ENCODE measurements around the gene EMILIN1.
"Not testable (repeated sequence)": the region's sequence is repeated elsewhere in the genome, so short reads cannot be mapped to it uniquely, and the experiment has no call there.

EMILIN1 gene

DNA sequence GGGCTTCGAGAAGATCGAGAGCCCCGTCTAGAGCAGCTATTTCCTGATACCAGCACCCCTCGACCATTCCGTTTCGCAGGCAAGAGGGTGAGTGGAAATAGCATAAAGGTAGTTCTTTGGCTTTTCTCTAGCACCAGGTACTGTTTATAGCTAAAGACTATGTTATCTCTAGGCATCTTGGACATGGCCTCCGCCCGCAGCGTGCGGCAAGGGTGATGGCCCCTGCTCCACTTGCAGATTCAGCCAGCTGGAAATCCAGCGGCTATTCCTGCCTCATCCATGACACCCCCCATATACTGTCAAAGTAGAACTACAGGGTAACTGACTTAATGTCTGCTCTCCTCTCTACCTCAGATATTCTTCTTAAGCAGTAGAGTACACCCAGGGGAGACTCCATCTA, 23.7 kb upstream of the EMILIN1 start:
- no peak for DNase-seq

DNA sequence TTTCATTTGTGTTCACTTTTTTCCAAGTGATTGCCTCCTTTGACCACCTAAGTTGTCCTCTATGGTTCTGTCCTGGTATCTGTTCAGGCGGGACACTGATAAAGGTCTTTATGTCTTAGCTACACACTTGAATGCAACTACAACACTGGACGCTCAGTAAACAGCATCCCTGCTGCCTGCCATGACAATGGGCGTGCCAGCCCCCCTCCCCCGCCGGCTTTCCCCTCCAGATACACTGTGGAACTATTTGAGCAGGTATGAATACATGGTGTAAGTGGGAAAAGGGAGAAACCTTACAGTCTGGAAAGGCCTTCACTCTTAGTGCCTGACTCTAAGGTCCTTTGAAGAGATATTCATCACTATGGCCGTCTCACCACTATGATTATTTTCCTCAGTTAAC, 21.2 kb upstream of the EMILIN1 start:
- DNase-seq, result no peak

DNA sequence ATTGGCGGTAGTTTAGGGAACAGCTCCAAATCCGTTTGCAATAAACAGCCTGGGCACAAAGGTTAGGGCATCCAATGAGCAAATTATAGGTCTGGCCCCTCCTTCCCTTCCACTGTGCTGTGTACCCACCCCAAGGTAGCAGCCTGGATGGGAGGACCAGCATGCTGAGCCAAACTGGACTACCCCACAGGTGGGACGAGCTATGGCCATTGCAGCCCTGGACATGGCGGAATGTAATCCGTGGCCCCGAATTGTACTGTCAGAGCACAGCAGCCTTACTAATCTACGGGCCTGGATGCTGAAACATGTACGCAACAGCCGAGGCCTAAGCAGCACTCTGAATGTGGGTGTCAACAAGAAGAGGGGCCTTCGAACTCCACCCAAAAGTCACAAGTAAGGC, 20.2 kb upstream of the EMILIN1 start:
- no peak for DNase-seq

DNA sequence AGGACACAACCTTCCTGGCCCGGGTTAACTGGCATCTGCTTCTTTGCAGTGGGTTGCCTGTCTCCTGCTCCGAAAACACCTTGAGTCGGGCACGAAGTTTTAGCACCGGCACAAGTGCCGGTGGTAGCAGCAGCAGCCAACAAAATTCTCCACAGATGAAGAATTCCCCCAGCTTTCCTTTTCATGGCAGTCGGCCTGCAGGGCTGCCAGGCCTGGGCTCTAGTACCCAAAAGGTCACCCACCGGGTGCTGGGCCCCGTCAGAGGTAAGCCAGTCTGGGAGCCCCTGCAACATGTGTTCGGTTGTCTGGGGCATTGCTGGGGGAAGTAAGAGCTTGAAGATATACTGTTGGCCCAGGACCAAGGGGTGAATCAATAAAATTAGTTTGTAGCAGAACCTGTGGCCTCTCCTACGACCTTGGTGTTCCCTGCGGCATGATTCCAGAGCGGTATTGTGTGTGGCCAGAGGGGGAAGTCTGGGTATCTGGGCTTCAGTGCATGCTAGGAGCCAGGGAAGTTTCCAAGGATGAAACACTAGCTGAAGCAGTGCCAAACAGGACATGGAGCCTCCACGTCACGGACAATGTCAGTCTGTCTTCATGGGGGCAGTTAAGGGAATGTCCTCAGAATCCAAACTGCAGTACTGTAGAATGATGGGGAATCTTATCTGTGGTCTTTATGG, 19.1 kb upstream of the EMILIN1 start:
- DNase-seq, result no peak

DNA sequence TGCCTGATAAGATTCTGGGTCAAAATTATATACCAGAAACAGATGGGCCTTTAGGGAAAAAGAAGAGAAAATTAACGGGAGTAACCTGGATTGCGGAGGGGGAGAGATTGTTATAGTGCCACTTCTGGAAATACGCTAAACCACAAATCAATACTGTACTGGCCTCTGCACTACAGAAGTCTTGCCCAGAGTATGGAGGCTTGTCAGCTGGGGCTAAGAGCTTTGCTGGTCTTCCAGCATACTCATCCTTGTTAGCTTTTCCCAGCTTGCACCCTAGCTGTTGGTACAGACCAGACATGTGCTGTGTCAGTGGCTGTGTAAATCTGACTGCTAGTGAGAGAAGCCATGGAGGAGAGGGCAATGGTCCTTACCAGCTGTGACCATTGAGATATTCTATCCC, 18.1 kb upstream of the EMILIN1 start:
- DNase-seq, result no peak

DNA sequence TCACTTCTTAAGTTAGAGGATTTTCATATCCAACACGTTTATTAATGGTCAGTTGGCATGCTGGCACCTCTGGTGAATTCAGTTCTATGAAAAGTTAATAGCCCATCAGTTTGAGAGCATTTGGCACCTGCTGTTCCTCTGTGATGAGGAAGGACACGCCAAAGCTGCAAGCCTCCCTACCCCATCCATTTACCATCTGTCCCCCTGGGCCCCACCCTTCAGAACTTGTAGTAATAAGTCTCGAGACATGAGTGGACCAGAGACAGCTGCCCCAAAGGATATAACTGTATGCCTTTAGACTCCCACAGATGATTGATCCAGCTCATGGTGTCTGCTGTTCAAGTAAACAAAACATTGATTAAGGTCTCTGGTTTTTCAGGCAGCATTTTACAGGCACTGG, 13.3 kb upstream of the EMILIN1 start:
- no peak for DNase-seq

DNA sequence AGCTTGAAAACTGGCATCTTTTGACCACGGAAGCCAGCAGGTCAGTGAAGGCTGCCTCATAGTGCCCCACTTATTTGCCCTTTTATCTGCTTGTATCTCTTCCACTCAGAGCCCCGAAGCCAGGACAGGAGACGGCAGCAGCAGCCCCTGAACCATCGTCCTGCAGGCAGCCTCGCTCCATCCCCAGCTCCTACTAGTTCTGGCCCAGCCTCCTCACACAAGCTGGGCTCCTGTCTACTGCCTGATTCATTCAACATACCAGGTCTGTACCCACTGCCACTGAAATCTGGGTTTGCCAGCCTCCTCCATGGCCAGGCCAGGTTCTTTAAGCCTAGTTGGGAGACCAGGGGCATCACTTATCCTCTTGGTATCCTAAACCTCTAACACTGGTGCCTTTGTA, 11.0 kb upstream of the EMILIN1 start:
- no peak for DNase-seq

DNA sequence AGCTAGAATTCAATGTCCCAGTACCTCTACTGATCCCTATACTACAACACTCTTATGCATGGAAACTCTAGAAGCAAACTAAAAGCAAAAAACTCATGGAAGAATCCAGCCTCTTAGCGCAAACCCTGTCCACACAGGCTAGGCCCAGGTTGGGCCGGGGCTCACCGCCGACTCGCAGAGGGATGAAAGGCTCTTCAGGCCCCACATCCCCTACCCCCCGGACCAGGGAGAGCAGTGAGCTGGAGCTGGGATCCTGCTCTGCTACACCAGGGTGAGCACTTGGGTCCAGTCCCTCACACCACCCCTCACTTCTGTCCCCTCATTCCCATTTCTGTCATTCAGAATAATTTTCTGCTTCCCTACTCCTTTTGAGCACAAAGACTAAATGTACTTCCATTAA, 9.0 kb upstream of the EMILIN1 start:
- DNase-seq, result no peak

DNA sequence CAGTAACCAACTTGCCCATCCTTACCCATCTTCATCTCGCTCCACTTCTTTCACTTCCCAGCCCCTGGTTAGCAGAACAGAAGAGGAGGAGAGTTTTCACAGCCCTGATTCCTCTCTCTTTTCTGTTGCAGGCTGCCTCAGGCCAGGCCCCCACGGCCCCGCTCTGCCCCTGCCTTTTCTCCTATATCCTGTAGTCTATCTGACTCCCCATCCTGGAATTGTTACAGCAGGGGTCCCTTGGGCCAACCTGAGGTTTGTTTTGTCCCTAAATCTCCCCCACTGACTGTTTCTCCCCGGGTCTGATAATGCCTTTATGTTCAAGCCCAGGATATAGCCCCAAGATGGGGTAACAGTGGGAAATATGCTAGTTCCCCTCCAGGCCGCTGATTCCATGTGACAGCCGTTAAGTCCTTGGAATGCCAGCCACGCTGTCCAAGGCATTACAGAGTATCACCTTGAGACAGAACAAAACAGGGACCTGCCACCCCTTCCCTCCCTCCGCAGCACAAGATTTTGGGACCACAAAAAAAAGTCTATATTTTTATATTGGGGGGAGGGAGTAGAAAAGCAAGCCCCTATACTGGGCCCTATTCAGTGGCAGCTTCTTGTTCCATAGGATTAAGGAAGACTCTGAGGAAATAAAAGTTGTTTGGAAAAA, 8.3 kb upstream of the EMILIN1 start:
- no peak for DNase-seq

DNA sequence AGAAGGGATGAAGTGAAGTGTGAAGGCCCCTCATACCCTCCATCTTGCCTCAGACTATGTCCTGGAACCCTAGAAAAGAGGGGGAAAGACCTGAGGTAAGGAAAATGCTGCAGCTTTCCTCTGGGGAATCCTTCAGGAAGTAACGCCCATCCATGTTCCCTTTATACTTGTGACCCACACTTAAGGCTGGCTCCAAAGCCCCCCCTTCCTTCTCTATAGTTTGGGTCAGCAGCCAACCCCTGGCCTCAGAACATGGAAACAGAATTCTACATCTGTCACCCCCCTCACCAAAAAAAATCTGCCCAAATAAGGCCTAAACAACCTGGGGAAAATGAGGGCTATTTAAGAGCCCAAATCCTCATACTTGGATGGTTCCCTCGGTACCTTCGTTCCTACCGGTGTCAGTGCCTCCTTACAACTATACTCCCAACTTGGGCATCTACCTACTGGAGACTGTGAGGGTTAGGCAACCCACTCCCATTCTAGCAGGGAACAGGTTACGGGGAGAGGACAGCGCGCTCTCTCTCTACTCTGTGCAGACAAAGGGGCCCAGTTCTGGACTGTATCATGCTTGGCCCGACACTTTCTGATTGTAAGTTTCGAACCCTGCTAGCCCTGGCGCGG, 7.7 kb upstream of the EMILIN1 start:
- DNase-seq, result no peak

DNA sequence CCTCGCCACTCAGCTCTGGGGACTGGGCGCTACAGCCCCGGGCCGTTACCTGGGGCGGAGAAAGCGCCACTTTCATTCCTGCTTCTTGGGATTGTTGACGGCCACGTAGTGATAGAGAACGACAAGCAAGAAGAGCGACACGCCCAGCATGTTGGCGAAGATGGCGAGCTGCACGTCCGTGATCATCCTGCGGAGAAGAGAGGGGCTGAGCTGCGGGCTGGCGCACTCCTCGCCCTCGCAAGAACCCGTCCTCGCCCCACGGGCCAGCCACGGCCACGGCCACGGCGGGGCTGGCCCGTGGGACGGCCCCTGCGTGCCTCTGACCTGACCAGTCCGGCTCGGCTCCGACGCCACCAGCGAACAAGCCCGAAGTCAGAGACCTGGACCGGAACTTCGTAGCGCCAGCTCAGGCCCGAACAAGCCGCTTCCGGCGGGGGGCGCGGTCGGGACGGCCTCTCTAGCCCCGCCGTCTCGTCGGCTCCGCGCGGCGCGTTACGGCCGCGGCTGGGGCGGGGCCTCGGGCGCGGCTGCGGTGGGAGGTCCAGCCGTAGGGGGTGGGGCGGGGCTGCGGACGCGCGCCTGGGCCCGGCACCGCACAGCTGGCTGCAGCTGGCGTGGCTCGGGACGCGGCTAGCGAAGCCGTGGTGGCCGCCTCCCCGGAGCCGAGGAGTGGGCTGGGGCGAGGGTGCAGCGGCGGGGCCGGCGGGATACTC, 7.0 kb upstream of the EMILIN1 start, which contains the start of gene OST4:
TSS of gene OST4 (minus strand) at position 378 of the 713 bp plus-strand sequence.
- peak; percentile 48 to 74 for DNase-seq

DNA sequence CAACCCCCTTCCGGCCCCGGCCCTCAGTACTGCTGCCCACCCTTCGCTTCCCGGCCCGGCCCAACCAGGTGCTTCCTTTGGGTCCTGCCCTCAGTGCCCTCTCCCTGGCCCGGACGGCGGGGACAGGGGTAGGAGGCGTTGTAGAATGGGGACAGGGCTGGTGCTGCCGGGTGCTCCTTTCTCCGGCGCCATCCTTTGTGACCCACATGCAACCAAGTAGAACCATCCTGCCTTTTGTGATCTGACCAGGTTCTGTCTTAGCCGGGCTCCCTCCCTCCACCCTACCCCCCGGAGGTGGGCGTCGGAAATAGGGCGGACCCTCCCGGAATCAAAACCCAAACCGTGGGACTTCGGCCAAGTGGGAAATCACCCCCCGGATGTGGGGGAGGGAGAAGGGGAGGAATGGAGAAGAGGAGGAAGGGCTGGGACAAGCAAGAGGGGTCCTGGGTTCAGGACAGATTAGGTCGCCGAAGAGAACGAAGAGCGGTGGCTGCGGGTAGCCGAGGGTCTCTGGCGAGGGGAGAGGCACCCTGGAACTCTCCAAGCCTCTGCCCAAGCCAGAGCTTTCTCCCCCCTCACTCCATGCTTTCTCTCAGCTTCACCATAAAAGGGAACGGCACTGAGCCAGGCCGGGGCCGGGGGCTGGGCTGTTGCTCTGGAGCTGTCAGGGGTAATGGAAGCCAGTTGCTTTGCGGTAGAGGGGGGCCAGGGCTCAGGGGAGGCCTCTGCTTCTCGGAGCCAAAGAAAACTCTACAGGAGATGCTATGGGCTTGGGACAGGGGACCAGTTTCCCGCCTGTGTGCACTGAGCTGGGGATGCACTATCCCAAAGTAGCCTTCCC, 6.2 kb upstream of the EMILIN1 start:
- DNase-seq, result no peak

DNA sequence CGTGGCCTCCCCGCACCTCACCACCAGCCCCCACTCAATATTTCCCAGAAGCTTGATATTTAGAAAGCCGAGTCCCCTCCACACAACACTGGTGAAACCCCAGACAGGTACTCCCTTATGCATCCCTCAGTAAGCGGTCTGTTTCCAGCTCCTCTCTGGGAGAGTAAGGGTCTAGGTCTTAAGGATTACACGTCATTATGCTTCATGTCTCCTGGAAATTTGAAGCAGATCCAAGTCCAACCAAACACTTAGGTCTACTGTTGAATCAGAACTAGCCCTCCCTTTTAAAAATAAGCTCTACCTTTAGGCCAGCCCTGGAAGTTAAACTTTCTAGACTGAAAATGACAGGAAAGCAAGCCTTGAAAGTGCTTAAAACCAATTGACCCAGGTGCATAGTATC, 5.5 kb upstream of the EMILIN1 start:
- no peak for DNase-seq

DNA sequence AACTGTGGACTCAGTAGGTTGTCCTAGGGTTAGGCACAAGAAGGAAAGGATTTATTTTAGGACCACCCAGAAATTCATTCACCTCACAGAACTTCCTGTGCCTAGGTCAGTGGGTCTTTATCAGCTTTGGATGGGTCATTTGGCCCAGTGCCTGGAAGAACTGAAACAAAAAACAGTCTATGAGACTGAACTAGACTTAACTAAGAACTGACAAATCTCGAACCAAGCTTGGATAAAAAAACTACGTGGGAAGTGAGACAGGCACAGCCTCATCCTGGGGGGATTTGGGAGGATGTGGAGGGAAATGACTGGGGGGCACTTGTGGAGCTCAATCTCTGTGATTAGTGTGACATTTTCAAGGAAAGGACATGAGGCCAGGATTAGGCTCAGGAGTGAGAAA, 4.6 kb upstream of the EMILIN1 start:
- no peak for DNase-seq

DNA sequence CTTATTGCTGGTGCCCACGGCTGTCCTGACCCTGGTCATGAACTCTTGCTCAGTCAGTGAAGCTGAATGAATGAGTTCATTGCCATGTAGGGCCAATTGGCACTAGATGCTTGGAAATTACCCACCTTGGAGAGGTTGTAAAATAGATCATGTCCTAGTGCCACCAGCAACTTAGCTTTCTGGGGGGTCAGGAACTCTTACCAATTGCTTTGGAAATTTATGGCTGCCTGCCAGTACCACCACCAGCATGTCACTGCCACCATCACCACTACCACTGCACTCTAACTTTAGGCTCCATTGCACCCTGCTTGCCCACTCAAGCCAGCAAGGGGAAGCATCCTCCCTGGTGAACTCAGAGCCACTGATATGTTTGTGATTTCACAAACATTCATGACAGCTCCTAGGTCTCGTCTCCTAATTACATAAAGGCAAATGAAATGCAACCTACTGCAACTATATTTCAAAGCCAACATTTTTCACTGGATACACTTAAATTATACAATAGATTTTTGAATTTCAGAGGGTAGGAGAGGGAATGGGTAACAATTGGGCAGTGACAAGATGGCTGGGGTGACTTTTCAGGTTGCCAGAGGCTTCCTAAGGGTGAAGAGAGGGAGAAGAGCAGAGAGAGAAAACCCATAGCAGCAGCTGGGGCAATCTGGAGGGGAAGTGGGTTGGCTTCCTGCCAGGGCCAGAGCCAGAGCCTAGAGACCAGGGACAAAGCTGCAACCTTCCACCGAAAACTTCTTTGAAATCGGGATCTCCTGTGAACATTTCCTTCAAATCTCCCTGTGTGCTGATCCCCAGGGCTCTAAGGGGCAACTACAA, 3.5 kb upstream of the EMILIN1 start:
- peak; percentile 17 to 90 for DNase-seq

DNA sequence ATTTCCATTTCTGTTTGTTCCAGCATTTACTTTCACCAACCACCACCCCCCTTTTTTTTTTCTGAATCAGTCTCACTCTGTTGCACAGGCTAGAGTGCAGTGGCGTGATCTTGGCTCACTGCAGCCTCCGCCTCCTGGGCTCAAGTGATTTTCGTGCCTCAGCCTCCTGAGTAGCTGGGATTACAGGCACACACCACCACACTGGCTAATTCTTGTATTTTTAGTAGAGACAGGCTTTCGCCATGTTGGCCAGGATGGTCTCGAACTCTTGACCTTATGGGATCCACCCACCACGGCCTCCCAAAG, 2.9 kb upstream of the EMILIN1 start:
- DNase-seq, result not testable (repeated sequence)

DNA sequence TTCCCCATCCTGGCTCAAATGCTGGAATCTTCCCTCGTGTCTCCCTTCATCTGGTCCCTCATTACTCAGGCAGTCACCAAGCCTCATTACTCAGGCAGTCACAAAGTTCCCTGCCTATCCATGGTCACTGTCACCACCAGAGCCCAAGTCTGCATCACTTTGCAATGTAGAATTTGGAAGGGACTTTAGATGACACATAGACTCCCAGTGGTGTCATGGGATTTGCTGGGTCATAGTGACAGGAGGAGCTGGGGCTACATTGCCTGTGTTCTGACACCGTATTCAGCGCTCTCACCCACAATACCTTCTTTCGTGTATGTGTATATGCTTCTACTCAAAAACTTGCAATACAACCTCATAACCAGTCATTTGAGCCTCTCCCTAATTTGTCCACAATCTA, 2.1 kb upstream of the EMILIN1 start:
- DNase-seq, result no peak

DNA sequence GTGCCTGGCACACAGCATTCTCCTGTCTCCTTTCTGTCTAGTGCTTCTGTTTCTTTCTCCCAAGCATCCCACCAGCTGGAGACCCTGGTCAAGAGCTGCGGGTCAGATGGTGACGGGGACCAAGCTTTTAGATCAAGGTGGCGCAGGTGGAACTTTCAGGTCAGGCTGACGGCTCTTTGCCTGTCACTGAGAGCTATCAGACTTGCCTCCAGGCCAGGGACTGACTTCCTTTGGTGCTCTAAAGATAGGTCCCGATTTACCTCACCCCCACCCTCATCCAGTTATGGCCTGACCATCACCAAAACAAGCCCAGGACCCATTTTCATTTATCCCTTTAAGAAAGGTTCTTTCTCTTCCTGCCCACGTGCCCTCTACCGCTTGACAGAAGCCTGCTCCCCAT, 1.2 kb upstream of the EMILIN1 start:
- DNase-seq, result no peak

DNA sequence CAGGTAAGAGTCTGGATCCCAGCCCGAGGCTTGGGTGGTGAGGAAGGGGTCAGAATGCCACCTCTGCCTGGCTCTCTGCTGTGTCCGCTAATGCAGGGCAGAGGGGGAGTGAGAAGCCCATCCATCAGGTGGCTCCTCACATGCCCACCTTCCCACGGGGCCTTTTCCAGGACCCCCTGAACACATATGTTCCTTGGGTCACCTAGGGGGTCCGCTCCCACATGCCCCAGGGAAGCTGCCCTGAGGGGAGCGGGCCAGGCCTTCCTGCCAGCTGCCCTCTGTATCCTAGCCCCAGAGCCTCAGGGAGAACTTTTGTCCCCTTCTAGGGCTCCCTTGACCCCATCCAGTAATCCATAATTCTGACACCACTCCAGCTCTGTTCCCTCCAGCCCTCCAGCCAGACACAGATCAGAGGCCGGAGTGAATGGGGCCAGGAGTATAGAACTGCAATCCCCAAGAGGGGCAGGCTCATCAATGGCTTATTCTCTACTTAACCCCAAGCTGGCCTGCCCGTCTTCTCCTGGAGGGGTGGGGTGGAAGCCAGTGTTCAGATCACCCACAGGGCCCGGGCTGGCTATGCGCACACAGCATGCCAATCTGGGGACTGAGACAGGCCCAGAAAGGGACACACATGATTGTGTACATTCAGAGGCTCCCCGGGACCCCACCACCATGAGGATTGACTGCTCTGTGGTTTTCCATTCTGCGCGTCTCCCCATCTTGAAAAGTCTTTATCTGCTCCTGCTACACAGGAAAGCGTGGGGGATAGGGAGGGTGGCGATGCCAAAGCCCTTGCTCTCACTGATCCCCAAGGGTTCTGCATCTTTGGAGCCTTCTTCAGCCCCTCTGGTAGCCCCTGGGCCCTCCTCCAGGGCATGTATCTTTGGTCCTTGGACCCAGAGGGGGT, 1.1 kb downstream of the EMILIN1 start:
- no peak for DNase-seq

DNA sequence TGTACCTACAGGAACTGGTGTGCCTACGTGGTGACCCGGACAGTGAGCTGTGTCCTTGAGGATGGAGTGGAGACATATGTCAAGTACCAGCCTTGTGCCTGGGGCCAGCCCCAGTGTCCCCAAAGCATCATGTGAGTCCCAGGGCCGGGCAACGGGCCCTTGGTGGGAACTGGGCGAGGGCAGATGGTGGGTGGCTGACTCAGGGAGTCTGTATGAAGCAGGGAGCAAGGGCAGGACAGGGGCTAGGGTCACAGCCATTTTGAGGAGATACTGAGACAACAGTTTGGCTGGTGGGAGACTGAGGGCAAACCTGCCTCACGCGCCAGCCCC, 1.7 kb downstream of the EMILIN1 start:
- no peak for DNase-seq

DNA sequence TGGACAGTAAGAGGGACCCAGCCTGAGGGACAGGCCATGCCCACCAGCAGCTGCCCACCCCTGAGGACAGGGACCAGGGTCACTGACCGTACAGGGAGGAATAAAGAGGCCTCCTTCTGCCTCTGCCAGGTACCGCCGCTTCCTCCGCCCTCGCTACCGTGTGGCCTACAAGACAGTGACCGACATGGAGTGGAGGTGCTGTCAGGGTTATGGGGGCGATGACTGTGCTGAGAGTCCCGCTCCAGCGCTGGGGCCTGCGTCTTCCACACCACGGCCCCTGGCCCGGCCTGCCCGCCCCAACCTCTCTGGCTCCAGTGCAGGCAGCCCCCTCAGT, 2.2 kb downstream of the EMILIN1 start:
- DNase-seq, result no peak

Data from bone marrow (tissue), 2 donors.